Transverse colon (tissue), 4 donors: ENCODE data around the gene MAGEB6B.

Experiments used
- POLR2A ChIP-seq: fragments of 450-650 bp; IDR thresholded peaks from one replicate; pipeline ENCODE4 v1.6.1; 2016; ENCODE audit warnings: antibody characterized with exemption, mild to moderate bottlenecking, moderate library complexity
- POLR2AphosphoS5 ChIP-seq, 3 donors: sonication (generic); formaldehyde crosslinking; IDR thresholded peaks; one replicate each; pipeline ENCODE4 v1.6.1; 2016; ENCODE audit warnings: antibody characterized with exemption in 3 of 3
- TF ChIP-seq, protein P1 (sequence below), 5 experiments: fragments of 200-600 bp in 3 of 5; fragments of 450-650 bp in 2 of 5; sonication (generic) in 3 of 5; IDR thresholded peaks; 1 replicate in 2 of 5; 2 replicates in 3 of 5; pipeline ENCODE4 v1.5.1; 2016 to 2017; ENCODE audit warnings: antibody characterized with exemption in 5 of 5, inconsistent platforms in 3 of 5, mild to moderate bottlenecking in 2 of 5, moderate library complexity in 1 of 5

DNA sequence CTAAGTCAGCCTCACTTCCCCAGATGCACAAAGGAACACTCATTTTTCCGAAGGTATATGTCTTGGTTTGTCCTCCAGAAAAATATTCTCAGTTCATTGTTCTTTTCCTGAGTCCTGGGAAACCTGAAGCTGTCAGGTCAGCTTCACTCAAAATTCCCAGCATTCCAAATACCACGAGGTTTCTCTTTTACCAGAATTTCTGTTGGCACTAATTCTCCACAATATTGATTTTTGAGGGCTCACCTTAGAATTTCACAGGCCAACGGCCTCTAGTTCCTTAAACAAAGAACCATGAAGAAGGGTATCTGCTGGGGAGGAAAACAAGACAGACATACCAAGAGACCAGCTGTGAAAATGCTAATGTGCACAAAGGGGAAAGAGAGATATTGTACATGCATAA lies 47.6 kb downstream of the MAGEB6B start:
- no peak for TF ChIP-seq POLR2A
- TF ChIP-seq, protein P1, sequence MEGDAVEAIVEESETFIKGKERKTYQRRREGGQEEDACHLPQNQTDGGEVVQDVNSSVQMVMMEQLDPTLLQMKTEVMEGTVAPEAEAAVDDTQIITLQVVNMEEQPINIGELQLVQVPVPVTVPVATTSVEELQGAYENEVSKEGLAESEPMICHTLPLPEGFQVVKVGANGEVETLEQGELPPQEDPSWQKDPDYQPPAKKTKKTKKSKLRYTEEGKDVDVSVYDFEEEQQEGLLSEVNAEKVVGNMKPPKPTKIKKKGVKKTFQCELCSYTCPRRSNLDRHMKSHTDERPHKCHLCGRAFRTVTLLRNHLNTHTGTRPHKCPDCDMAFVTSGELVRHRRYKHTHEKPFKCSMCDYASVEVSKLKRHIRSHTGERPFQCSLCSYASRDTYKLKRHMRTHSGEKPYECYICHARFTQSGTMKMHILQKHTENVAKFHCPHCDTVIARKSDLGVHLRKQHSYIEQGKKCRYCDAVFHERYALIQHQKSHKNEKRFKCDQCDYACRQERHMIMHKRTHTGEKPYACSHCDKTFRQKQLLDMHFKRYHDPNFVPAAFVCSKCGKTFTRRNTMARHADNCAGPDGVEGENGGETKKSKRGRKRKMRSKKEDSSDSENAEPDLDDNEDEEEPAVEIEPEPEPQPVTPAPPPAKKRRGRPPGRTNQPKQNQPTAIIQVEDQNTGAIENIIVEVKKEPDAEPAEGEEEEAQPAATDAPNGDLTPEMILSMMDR (IDR thresholded peaks at IDR 0.05), result no peak
- no peak for TF ChIP-seq POLR2AphosphoS5 (IDR thresholded peaks at IDR 0.05)
